ENCODE measurements around the gene MAGI2.

GRCh38 chr7:79317728-79318127, 135.7 kb downstream of the MAGI2 start:
- TF ChIP-seq CTCF (conservative IDR thresholded peaks at IDR 0.05; ENCODE audit: low read length) (no peak), EZH2phosphoT487 (IDR thresholded peaks at IDR 0.05; ENCODE audit: borderline replicate concordance, low read depth, low read length) (no peak)
